Stimulated activated CD4-positive, alpha-beta T cell treated with anti-CD3 and anti-CD28 coated beads, Interleukin-4, amount 100 ng/mL, for 4 hours (primary cell): ENCODE results near the gene FOXD4L6.
"Not testable (repeated sequence)": the region's sequence is repeated elsewhere in the genome, so short reads cannot be mapped to it uniquely, and the experiment has no call there.

ENCODE experiments used
- DNase-seq, 2 experiments: peaks; one replicate each; pipeline ENCODE4 v3.0.0-alpha.2; 2020

The FOXD4L6 gene

GRCh38 chr9:41128581-41128980 lies at the start of gene FOXD4L6:
TSS of gene FOXD4L6 (minus strand) at chr9:41128681. CDS start at chr9:41128383, 298 bp downstream.
- DNase-seq, result not testable (repeated sequence)

GRCh38 chr9:41174994-41175393 lies 46.5 kb upstream of the FOXD4L6 start:
- not testable (repeated sequence) for DNase-seq

- not testable (repeated sequence) for DNase-seq
These were observed 21.6 kb upstream of the FOXD4L6 start for GRCh38 chr9:41150116-41150515.

- not testable (repeated sequence) for DNase-seq
These were observed 13.4 kb upstream of the FOXD4L6 start for GRCh38 chr9:41141878-41142277.

- not testable (repeated sequence) for DNase-seq
These were observed 1.6 kb downstream of the FOXD4L6 start for GRCh38 chr9:41126746-41127446.

GRCh38 chr9:41125936-41126335 lies 2.5 kb downstream of the FOXD4L6 start:
- DNase-seq, result not testable (repeated sequence)

- not testable (repeated sequence) for DNase-seq
These were observed 3.3 kb downstream of the FOXD4L6 start for GRCh38 chr9:41125109-41125658.

GRCh38 chr9:41124250-41125108 lies 4.0 kb downstream of the FOXD4L6 start:
- not testable (repeated sequence) for DNase-seq

GRCh38 chr9:41123812-41124211 lies 4.7 kb downstream of the FOXD4L6 start:
- DNase-seq, result not testable (repeated sequence)

GRCh38 chr9:41123396-41123795 lies 5.1 kb downstream of the FOXD4L6 start:
- not testable (repeated sequence) for DNase-seq

- not testable (repeated sequence) for DNase-seq
These were observed 7.8 kb downstream of the FOXD4L6 start for GRCh38 chr9:41120696-41121095.

- DNase-seq, result not testable (repeated sequence)
These were observed 8.8 kb downstream of the FOXD4L6 start for GRCh38 chr9:41119719-41120118.

GRCh38 chr9:41119311-41119710 lies 9.2 kb downstream of the FOXD4L6 start:
- not testable (repeated sequence) for DNase-seq

- not testable (repeated sequence) for DNase-seq
These were observed 15.1 kb downstream of the FOXD4L6 start for GRCh38 chr9:41113348-41113747.

- DNase-seq, result not testable (repeated sequence)
These were observed 17.1 kb downstream of the FOXD4L6 start for GRCh38 chr9:41111414-41111813.

- DNase-seq, result not testable (repeated sequence)
These were observed 17.6 kb downstream of the FOXD4L6 start for GRCh38 chr9:41110913-41111312.

GRCh38 chr9:41109253-41109652 lies 19.2 kb downstream of the FOXD4L6 start:
- peak in 1 of 2 experiments; percentile 27 for DNase-seq

- DNase-seq, result not testable (repeated sequence)
These were observed 19.7 kb downstream of the FOXD4L6 start for GRCh38 chr9:41108816-41109215.

GRCh38 chr9:41106472-41107116 lies 21.9 kb downstream of the FOXD4L6 start:
- not testable (repeated sequence) for DNase-seq

- not testable (repeated sequence) for DNase-seq
These were observed 22.8 kb downstream of the FOXD4L6 start for GRCh38 chr9:41105557-41106253.

GRCh38 chr9:41104542-41104941 lies 23.9 kb downstream of the FOXD4L6 start:
- not testable (repeated sequence) for DNase-seq

GRCh38 chr9:41100508-41100907 lies 28.0 kb downstream of the FOXD4L6 start:
- not testable (repeated sequence) for DNase-seq
